HG03064 (cell line): ENCODE measurements around the gene BMERB1.

Experiments
- ATAC-seq: cut with Tn5 transposase; IDR thresholded peaks from one replicate; pipeline ENCODE4 v1.9.1; 2021; ENCODE audit warnings: low read depth; ENCODE audit not compliant: unreplicated experiment

The BMERB1 gene

DNA sequence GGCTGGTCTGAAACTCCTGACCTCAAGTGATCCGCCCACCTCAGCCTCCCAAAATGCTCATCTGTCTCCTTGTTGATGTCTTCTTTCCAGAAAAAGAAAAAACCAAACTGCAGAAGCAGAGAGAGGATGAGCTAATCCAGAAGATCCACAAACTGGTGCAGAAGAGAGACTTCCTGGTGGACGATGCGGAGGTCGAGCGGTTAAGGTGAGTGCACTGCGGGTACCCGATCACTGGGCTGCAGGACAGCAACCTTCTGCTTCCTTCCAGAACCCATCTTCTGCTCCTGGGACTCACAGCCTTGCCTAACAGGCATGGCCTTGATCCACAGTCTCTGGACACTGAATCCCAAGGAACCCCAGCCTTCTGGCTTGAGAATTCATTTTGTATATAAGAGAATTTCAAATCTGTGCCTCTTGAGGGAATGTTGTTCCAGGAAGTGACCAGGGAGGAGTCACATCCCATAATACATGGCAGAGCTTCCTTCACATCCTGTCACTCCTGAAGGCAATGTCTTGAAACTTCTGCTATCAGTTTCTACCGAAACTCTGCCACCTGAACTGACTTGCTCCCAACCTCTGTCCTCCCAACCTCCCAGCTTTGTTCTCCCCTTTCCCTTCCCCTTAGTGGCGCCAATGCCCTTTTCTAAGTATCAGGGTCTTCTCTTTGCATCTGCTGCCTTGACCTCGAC is 146.9 kb downstream of the BMERB1 start:
- ATAC-seq = no peak

DNA sequence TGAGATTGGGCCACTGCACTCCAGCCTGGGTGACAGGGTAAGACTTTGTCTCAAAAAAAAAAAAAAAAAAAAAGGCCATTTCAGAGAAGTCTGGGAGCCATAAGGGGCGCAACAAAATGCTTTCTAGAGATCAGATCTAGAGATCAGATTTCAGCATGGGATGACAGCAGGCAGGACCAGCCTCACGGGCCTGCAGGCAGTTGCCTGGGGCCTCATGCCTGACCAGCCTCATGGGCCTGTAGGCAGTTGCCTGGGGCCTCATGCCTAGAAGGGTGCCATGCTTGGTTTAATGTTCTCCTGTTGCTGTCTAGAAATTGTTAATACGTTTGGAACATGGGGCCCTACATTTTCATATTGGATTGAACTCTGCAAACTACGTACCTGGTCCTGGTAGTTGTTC is 149.1 kb downstream of the BMERB1 start:
- ATAC-seq = no peak

DNA sequence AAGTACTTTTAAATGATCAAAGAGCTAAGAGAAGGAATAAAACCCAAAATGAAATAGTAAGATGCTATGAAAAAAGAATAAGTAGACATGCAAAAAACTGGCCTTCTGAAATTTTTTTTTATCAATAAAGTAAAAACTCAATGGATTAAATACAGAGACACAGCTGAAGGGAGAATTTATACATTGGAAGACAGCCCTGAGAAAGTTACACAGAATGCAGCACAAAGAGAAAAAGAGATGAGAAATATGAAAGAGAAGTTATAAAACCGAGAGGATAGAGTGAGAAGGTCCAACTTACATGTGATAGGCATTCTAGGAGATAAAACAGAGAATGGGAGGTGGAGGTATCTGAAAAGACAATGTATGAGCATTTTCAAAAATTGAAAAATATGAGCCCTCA is 151.6 kb downstream of the BMERB1 start:
- ATAC-seq = no peak

GRCh38 chr16:15586716-15587115 is 152.3 kb downstream of the BMERB1 start:
- ATAC-seq = no peak

DNA sequence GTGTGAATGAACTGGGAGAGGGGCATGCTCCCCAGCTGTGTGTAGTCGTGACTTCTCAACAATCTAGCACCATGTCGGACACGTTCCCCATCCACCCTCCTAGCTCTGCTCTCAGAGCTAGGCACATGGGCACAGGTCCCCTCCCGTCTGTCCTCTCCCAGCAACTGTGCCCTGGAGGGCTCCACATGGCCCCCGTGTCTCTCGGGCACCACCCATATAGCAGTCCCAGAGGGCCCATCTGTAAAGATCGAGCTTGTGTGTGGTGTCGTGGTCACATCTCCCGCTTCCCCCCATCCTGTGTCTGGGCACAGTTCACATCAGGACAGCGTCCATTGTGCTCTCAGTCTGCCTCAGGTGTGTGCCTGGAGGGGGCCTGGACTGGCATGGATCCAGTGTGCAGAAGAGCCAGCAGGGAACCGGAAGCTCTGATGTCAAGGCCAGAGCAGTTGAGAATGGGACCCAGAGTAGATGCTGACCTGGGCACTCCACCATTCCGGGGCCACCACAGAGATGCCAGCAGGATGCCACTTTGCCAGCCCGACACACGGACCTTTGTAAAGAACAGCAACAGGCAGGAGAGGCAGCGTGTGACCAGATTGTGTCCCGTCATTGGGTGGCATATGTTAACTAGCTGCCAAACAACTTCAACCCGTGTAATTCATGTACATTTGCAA is 152.9 kb downstream of the BMERB1 start:
- ATAC-seq = no peak

DNA sequence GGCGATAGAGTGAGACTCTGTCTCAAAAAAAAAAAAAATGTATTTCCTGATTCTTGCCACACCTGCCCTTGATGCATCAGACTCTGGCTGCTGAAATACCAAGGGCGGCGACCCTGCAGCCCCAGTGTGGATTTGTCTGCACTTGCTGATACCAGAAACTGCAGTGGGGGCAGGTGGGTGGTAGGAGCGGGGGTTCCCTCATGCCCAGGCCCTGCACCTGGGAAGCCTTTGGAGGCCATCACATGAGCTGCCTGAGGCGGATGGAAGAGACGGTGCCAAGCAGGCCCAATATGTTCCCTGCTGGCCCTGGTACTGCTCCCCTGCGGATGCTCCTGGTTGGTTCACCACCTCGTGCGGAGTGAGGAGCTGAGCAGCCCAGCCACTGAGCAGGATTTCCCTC is 157.9 kb downstream of the BMERB1 start:
- no peak for ATAC-seq

GRCh38 chr16:15593235-15593634 is 158.8 kb downstream of the BMERB1 start:
- ATAC-seq = no peak

- ATAC-seq = no peak
These were observed 160.4 kb downstream of the BMERB1 start for GRCh38 chr16:15594711-15595320.

DNA sequence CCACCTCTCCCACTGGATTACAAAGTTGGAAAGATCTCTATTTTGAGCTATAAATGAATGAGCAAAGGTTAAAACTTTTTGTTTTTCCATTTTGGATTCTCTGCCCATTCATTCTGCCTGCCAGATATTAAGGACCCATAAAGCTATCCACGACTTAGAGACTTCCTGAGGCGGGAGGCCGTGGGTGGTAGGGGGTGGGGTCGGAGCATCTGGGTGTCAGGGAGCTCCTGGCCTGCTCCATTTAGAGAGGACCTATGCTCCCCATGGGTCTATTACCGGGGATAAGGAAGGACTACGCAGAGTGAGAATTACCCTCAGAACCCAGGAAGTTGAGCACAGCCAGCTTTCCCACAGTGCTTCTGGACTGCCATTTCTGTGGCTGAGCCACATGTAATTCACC is 162.7 kb downstream of the BMERB1 start:
- ATAC-seq = no peak

DNA sequence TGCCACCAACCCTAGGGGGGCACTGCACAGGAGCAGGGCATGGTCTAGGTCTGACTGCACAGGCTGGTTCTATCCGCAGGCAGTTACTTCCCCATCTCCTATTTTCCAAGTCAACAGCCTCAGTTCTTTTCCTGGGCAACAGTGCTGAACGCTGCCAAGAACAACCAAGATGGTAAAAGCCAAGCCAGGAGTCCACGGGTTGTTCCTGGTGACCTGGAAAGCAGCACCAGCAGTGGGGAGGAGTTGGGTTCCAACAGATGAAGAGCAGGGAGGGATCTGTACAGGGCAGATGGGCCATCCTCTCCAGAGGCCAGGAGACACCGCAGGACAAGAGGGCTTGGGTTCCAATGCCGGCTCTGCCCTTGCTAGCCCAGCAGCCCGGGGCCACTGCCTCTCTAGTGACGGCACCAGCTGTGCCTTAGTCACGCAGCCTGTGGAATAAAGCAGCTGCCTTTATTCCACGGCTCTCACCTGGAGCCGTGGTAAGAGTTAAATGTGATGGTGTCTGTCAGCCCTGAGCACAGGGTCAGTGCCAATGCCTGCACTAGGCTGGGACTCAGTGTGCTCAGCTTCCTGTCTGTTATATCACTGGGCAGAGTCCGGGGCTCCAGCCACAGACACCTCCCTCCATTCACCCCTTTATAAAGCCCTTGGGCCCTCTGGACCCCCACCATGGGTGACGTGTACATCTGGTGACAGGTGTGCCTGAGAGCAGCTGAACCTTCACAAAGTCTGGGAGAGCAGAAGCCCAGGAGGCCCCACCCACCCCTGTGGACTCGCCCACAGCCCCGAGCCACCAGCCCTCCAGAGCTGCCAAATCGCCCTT is 163.6 kb downstream of the BMERB1 start:
- ATAC-seq = no peak

GRCh38 chr16:15598648-15599190 is 164.3 kb downstream of the BMERB1 start:
- ATAC-seq = no peak

DNA sequence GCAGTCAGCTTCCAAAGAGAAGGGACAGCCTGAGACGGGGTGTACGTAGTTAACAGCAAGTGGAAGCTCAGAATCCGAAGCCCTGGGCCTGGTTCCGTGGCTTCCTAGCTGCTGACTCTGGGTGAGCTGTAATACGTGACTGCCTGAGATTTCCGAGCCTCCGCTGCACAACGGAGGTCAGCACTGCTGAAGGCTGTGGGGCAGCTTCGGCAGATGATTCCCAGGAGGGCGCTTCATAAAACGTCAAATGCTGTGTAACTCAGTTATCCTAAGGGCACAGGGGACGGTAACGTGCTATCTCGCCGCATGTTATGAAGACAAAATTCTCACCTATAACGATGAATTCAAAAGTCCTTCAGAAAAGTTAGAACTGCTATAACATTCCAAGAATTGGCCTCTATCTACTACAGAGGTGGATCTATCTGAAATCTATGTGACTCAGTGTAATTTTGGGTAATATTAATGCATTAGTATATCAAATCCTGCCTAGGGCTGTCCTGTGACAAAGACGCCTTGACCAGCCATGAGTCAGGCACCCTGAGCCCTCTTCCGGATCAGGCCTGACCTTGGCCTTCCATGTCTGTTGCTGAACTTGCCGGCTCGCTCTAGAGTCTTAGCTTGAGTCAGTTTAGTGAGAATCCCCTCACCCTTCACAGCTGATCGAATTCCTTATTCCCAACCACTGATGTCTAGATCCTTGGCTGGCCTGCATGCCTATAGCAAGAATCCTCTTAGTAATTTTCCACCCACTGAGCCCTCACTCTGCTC is 165.1 kb downstream of the BMERB1 start:
- ATAC-seq = no peak

DNA sequence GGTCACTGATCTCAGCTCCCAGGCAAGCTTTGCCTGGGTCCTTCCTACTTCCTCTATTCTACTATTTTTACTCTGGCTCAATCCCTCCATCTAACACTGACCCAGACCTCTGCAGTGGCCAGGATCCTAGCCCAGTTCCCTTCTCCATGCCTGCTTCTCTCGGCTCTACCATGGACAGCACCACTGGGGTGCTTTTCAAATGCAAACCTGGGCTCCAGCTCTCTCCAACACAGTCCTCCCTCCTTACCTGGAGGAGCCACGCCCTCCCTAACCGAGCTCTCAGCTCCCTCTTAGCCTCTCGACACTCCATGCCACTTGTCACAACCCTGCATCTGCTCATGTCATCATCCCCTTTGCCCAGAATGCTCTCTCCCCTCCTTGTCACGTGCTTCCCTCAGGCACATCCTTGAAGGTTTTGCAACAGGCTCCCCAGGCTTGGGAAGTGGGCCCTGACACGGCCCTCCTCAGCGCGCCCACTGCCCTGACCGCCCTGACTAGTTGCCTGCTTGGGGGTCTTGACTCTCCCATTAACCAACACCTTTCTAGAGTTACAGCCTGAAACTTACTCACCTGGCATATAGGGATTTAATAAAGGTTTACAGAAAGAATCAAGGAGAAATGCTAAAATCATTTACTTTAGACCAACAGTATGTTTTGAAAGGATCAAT is 167.0 kb downstream of the BMERB1 start:
- ATAC-seq = no peak

GRCh38 chr16:15602285-15603044 is 168.1 kb downstream of the BMERB1 start:
- ATAC-seq = no peak

GRCh38 chr16:15604460-15605440 is 170.4 kb downstream of the BMERB1 start:
- no peak for ATAC-seq

DNA sequence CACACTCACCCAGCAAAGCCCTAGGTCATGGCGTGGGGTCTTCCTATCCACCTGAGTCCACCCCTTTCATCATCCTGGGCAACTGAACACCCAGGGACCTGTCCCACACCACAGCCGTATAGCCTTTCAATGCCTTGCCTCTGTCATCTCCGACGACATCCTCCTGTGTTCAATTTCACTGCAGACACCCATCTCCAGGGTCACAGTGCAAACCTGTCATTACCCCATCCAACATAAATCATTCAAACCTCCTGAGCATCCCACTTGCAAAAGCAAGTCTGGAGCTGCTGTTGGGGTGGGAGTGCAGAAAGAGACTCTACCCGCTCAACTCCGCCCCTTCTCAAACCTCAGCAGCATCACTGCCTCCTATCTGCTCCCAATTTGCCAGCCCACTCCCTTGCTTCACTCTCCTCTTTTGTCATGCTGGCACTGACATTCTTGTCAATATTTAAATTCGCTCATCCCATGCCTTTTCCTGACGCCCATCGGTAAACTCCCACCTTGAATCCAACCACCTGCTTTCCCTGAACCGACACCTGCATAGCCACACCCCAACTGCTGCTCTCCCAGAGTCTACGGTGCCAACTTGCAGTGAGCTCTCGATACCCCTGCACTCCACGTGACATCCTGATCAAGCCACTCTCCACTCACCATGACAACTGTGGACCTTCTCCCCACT is 171.6 kb downstream of the BMERB1 start:
- ATAC-seq = no peak
